HG02938 (cell line): ENCODE results near the gene ARPP21.
"Not testable (repeated sequence)": the region's sequence is repeated elsewhere in the genome, so short reads cannot be mapped to it uniquely, and the experiment has no call there.

Experiments used
- ATAC-seq: cut with Tn5 transposase; IDR thresholded peaks from one replicate; pipeline ENCODE4 v1.9.1; 2021; ENCODE audit warnings: mild to moderate bottlenecking, moderate library complexity; ENCODE audit not compliant: unreplicated experiment

Gene ARPP21

DNA sequence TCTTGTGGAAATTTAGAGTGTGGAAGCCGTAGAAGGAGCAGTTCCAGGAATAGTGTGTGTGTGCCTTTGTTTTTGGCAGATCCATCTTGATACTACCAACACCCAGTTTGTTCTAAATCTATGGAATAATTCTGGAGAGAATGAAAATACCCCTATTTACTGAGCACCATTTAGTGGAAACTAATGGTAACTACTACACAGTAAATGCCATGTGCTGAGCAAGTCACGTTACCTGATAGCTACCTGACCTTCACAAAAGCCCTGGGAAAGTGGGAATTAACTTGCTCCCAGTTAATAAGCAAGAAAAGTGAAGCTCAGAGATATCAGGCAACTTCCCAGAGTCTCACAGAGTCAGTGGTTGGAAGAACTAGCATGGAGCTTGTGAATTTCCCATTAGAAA lies 137.7 kb downstream of the ARPP21 start:
- ATAC-seq, result no peak

DNA sequence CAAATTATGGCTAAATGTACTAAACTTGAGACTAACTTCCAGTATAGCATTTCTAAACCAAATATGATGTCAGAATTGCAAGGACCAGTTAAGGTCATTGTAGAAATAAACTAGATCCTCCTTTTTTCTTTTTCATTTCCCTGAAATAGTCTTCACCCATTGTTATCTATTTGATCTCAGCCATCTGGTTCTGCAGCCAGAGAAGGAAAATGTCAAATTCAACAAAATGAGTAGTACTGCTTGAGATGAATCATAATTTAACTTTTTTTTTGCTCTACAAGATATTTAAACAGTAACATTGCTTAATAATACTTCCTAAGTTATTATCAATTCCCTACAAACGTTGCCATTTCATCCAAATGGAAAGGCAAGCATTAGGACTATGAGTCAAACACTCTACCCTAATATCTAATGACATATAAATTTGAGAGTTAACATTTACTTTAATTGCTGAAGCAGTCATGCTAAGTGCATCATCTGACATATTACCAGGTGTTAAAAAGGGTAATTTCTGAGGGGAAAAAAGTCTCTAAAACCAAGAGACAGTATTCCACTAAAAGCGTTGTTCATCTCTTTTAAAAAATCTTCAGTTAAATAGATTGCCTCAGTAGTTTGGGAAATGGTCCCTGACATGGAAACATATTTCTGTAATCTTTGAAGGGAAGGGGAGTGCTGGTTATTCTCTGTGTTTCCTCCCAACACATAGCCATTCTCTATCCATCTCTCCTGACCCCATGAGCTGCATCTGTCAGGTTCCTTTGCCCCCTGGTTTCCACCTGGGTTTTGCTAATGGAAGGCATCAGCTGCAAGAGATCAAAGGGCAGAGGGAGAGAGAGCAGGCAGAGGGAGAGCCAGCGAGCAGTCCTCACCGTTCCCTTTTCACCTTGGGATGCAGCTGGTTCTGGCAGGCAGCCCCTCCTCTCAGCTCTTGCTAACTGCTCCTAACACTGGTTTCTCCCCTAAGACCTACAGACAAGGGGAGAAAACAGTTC lies 138.5 kb downstream of the ARPP21 start:
- ATAC-seq, result no peak

DNA sequence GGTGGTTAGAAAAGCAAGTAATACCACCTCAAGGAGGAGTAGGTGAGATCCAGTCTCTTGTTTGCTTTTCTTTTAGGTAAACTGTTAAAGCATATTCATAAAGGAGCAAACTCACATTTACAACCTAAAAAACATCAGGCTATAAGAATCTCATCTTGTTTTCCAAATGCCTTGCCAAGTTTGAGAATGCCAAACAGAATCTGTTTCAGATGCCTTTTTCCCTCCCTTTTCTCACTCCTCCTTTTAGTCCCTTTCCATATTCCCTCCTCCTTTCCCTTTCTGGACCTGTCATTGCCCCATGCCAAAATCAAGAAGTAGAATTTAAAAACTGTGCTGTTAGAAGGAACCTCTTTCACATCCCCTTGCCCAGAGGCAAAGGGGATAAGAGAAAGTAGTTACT lies 140.3 kb downstream of the ARPP21 start:
- no peak for ATAC-seq

DNA sequence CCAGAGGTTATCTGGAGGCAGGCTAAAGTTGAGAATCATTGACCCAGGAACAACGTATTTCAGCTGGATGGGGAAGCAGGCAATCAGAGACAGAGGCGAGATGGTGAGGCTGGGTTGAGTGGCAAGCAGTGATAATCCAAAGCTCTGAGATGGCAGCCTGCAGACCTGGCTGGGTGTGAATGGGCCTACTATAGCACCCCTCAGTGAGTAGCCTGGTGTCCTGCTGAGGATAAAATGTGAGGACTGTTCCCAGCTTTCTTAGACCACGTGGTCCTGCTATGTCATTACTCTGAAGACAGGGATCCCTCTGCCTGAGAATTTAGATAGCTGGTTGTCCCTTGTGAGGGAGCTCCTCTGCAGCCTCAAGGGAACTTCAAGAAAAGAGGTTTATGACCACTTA lies 141.5 kb downstream of the ARPP21 start:
- no peak for ATAC-seq

DNA sequence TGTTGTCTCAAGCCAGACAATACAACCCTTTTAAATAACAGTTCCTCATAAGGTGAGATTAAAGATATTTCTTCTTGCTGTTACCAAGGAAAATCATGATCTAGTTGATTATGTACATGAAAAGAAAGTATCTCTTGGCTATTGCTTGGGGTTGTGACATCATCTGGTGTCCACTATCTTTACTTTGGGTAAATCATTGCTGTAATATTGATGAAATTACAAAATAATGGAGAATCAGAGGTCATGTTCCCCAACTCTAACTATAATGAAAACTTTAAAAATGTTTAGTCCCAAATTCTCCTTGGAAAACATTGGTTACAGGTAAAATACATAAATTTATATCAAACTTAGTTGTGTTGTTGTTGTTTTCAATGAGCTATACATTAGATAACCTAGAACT lies 142.2 kb downstream of the ARPP21 start:
- ATAC-seq, result no peak

DNA sequence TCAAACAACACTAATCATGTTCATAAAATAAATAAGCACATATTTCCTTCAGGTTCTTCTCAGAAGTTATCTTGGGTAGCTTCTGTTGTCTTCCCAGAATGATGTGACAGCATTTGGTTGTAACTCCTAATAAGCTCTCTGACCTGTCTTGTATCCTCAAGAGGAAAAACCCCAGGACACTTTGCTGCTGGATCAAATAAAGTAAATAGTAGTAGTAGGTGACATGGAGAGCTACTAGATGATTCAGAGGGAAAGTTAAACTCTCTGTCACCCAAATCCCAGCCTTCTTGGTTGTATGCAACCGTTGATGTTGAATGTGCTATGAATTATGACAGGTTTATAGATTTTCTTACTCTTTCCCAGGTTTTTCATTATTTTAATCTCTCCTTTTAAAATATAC lies 143.0 kb downstream of the ARPP21 start:
- ATAC-seq, result no peak

DNA sequence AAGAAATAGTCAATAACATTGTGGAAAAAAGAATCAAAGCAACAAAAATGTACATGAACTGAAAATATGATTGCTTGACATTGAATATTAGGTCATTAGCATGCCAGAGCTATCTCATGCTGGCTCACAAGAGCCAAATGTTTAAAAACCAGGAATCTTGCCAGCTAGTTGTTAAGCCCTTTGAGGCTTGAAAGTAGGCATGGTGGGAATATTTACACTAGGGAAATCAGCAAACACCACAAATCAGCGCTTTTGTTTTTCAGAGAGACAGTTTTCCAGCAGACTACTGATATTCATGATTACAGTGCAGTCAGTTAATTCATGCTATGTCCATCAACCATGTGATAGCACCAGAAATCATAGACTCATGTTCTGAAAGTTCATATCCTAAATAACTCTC lies 144.8 kb downstream of the ARPP21 start:
- no peak for ATAC-seq

DNA sequence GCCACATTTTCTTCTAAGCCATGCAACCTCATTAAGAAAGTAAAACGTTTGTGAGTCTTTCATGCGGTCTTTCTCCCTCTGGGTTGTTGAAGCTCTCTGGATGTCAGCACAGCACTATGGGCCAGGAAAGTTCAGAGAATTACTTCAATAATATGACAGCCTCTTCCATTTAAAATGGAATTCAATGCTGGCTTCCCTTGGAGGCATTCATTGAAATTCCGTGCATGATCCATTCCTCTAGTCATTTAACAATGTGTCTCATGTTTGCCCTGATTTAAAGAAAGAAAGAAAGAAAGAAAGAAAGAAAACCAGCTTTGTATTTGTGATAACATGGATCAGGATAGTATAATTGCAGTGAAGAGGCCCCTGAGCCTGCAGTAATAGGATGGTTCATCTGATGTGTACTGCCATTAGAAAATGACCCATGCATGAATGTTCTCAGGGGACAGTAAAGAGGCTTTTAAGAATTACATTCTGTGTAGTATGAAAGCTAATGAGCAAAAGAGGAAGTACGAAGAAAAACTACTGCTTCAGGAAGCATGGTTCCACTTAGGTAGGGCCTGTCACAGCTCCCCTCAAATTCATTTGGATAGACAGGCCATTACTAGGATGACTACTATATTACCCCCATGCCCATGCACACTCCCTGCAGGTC lies 146.0 kb downstream of the ARPP21 start:
- no peak for ATAC-seq

DNA sequence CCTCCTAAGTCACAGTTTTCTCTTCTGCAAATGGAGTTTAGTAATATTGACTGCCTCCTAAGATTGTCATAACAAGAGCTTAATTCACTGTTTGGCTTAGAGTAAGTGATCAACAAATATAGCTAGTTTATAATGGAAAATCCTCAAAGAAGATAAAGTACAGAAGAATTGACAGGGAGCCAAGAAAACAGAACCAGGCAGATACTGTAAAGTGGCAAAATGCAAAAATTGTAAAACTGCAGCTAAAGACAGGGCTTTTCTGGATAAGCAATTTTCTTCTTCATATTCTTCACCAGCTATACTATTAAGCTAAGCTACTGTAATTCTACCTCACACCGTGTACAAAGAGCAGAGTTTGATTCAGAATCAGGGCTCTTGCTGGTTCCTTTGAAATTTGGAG lies 148.6 kb downstream of the ARPP21 start:
- ATAC-seq, result no peak

DNA sequence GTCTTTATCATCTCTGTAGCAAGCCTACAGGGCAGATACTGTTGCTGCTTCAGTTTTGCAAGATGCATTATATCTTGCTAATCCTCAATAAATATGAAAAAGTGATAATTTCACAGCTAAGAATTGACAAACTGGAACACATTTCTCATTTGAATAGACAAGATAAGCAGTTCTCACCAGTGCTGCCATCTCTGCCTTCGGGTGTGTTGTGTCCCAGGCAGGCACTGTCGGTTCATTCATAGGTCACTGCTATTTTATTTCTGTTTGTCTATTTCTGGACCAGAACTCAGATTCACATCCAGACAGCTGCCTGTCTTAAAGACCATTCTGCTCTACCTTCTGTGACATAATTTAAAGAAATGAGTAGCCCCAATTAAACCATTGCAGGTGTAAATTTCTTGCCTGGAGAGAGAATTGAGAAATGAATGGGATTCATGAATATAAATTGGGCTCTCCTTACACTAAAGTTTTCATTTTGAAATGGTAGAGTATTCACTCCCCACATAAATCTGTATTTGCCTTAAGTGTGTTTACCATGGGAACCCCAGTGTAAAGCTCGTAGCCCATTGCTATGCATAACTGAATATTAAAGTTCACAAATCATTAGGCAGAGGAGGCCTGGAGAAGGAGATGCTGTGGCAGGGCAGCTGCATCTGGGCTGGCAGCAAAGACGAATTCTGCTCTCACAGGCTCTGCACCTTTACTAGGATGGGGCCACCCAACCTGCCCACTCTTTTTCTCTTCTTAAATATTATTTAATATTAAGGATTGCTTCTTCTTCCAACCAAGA lies 149.9 kb downstream of the ARPP21 start:
- ATAC-seq, result no peak

DNA sequence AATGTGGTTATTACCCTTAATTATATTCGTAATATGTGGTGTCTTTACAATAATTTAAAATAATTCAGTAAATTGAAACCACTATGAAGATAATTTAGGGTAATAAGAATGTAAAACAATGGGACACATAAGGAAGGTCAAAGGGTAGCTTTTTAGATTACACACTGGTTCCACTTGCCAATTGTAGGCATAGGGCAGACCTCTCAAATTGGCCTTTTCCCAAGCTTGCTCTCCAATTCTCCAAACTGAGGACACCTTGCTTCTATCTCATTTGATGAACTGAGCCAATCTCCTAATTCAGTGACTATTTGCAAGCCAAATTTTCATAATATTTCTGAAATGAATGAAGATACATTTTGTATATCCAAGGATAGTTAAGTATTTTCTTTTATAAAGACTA lies 151.4 kb downstream of the ARPP21 start:
- no peak for ATAC-seq

DNA sequence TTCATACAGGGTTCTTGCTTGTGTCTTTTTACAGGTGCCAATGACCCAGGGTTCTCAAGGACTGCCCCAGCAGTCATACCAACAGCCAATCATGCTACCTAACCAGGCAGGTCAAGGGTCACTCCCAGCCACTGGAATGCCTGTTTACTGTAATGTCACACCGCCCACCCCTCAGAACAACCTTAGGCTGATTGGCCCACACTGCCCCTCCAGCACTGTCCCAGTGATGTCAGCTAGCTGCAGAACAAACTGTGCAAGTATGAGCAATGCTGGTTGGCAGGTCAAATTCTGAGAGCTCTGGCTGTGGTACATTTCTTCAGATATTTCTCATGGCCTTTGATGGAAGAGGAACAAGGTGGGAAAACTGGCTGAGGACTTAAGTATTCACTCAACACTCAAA lies 154.3 kb downstream of the ARPP21 start:
- ATAC-seq, result no peak

DNA sequence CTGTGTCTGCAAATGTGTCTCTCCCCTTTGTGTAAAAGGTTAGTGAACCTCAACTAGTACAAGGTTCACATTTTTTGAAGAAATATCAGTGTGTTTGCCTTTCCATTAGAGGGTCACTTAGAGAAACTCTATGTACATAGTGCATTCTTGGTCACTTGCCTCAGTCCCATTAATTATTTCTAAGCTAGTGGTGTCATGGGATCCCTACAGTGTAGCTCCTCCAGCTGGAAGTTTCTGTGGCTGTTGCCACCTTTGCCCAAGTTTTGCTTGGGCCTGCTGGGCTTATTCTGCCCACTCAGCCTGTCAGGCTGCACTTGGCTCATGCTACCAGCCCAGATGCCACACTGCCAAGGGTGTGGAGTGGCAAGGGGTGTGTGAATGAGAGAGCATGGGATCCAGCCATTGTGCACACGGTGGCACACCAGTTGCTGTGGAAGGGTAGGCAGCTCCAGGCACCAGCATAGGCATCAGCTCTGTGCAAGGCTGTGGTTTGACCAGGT lies 161.7 kb downstream of the ARPP21 start:
- no peak for ATAC-seq

DNA sequence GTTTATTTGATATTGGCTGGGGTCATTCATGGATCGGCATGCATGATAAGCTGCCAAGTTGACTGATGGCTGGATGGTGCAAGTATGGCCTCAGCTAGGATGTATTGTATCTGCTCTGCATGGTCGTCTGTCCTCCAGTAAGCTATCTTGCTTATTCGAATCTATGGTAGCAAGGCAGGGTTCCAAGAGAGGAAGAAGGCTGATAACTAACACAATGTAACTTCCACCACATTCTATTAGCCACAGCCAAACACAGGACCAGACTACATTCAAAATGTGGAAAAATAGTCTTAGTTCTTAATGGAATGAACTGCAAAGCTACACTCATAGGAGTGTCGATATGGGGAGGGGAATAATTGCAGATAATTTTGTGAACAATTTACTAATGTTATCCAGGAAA lies 175.2 kb downstream of the ARPP21 start:
- no peak for ATAC-seq

DNA sequence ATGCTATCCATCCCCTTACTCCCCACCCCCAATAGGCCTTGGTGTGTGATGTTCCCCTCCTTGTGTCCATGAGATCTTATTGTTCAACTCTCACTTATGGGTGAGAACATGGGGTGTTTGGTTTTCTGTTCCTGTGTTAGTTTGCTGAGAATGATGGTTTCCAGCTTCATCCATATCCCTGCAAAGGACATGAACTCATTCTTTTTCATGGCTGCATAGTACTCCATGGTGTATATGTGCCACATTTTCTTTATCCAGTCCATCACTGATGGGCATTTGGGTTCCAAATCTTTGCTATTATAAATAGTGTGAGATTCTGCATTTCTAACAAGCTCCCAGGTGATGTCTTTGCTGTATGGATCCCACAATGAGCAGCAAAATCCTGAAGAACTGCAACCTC lies 176.5 kb downstream of the ARPP21 start:
- ATAC-seq, result not testable (repeated sequence)

DNA sequence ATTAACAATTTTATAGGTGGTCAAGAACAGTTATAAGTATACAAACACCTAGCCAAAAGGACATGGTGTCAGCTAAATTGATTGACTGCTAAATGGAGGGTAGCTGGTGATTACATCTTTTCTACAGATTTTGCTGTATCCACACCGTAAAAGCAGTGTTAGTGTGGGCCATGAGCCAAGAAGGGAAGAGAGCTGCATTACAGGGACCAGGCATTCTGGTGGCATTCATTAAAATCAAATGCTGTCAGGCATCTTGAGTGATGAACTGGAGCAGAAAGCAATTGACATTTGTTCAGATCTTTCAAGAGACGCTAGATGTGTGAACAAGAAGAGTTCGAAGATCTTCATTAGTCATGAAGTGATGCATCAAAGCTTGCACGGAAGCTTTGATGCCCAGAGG lies 177.9 kb downstream of the ARPP21 start:
- ATAC-seq, result no peak

DNA sequence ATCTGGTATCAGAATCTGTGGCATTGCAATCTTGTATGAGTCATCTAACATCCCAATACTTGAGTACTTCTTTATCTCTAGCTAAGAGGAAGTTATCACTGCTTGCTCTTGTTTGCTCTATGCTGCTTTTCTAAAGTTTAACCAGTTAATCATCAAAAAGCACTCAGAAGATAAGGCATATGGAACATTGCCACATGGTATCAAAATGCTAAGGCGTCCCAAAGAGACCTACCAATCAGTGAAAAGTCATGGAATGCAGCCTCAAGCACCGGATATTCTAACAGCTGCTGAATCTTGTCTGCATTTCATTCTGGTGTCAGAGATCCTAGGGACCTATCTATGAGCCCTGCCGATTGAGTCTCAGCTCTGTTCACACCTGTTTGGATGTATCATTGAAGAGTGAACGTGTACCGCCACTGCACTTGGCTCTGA lies 192.8 kb downstream of the ARPP21 start:
- ATAC-seq, result no peak
